ENCODE data around the gene DDX19B. TPM values are rescaled to one million over a fixed set of nuclear protein-coding genes. Genes with fewer than 3 reads are reported as not detected.

DDX19B gene
- total and polyA plus RNA-seq, 11 donors = 13.0 to 34.2 (median 19.6) TPM

- ATAC-seq (no peak), DNase-seq (no peak)
- no peak for TF ChIP-seq CTCF (IDR thresholded peaks at IDR 0.05)
- no peak for TF ChIP-seq POLR2A (IDR thresholded peaks at IDR 0.05)
- 73 to 75% (median 74%) methylated on average over 4 of the region's 4 CpGs for WGBS, 4 donors
- Histone ChIP-seq H3K27ac (peak overlapping the region in 5 of 12 donors; percentile 20 to 59 (median 50)), H3K4me3 (no peak overlapping the region), H3K9me3 (no peaks in the 10 kb centered on the region), H3K4me1 (peaks cover 0 to 16% (median 6%) of the 10 kb centered on the region in 12 donors), H3K36me3 (peaks cover 0 to 9% (median under 1%) of the 10 kb centered on the region in 9 donors), H3K27me3 (no peaks in the 10 kb centered on the region)
- intact Hi-C loops (cut with DNase I) = loop anchor here in 2 of 10 donors (10.0 kb wide), 2 partner anchors 47 to 313 kb away; partner anchors contain the start of gene DDX19B (in 1 of the 2)
Measured at GRCh38 chr16:70341600-70341999, 42.6 kb downstream of the DDX19B start.

GRCh38 chr16:70342016-70342415, 43.0 kb downstream of the DDX19B start:
- TF ChIP-seq POLR2A (IDR thresholded peaks at IDR 0.05) = no peak
- peak in 2 of 12 donors; percentile 10 to 12 for TF ChIP-seq CTCF (IDR thresholded peaks at IDR 0.05)
- Histone ChIP-seq H3K27me3 (no peaks in the 10 kb centered on the region), H3K4me1 (peaks cover 0 to 16% (median 6%) of the 10 kb centered on the region in 12 donors), H3K27ac (peak overlapping the region in 5 of 12 donors; percentile 20 to 59 (median 50)), H3K9me3 (no peaks in the 10 kb centered on the region), H3K36me3 (peaks cover 0 to 6% (median 0%) of the 10 kb centered on the region in 9 donors), H3K4me3 (no peak overlapping the region)
- intact Hi-C loops (cut with DNase I) = loop anchor here in 2 of 10 donors (10.0 kb wide), 2 partner anchors 47 to 313 kb away; partner anchors contain the start of gene DDX19B (in 1 of the 2)
- ATAC-seq = peak in 3 of 4 donors; percentile 54 to 65 (median 55)
- DNase-seq = peak in 1 of 5 donors; percentile 29
- WGBS, 4 donors = 30 to 43% (median 39%) methylated on average over 3 of the region's 3 CpGs

GRCh38 chr16:70345840-70346239, 46.9 kb downstream of the DDX19B start:
- Histone ChIP-seq H3K27me3 (no peaks in the 10 kb centered on the region), H3K27ac (peak overlapping the region in 9 of 12 donors; percentile 81 to 95 (median 91)), H3K4me1 (peaks cover 0 to 43% (median 30%) of the 10 kb centered on the region in 12 donors), H3K9me3 (no peaks in the 10 kb centered on the region), H3K36me3 (peaks cover 0 to 19% (median 6%) of the 10 kb centered on the region in 9 donors), H3K4me3 (peak overlapping the region; percentile 69 to 93 (median 80))
- no peak for TF ChIP-seq CTCF (IDR thresholded peaks at IDR 0.05)
- no peak for TF ChIP-seq POLR2A (IDR thresholded peaks at IDR 0.05)
- DNase-seq (no peak), ATAC-seq (no peak)
- intact Hi-C loops (cut with DNase I) = loop anchor here in 9 of 10 donors (1.0 to 10.0 kb wide), 5 partner anchors 44 to 309 kb away; partner anchors contain the start of gene DDX19B (in 8 of the 9)
- WGBS, 4 donors = 85 to 91% (median 90%) methylated on average over 10 of the region's 10 CpGs

GRCh38 chr16:70348991-70349390, 50.0 kb downstream of the DDX19B start:
- Histone ChIP-seq H3K4me1 (peaks cover 0 to 36% (median 30%) of the 10 kb centered on the region in 12 donors), H3K36me3 (peaks cover 0 to 51% (median 38%) of the 10 kb centered on the region in 9 donors), H3K9me3 (no peaks in the 10 kb centered on the region), H3K4me3 (no peak overlapping the region), H3K27me3 (no peaks in the 10 kb centered on the region), H3K27ac (peak overlapping the region in 1 of 12 donors; percentile 10)
- ATAC-seq (no peak), DNase-seq (no peak)
- intact Hi-C loops (cut with DNase I) = loop anchor here in 3 of 10 donors (5.0 to 10.0 kb wide), 3 partner anchors 47 to 306 kb away; partner anchors contain the start of gene DDX19B (in 1 of the 3)
- WGBS, 4 donors = 23 to 39% (median 31%) methylated on average over 2 of the region's 2 CpGs
- TF ChIP-seq CTCF (IDR thresholded peaks at IDR 0.05) = no peak
- no peak for TF ChIP-seq POLR2A (IDR thresholded peaks at IDR 0.05)

Measured in heart left ventricle (tissue), 16 donors.